B cell (primary cell): ENCODE results near the gene RNF223. TPM values are rescaled to one million over a fixed set of nuclear protein-coding genes. Genes with fewer than 3 reads are reported as not detected.

Experiments
- ATAC-seq: fragments of 200-7000 bp; cut with Tn5 transposase; one replicate; pipeline ENCODE4 v1.10.0; 2021; ENCODE audit warnings: low read depth, mild to moderate bottlenecking, moderate number of reproducible peaks, moderate library complexity
- CTCF ChIA-PET: fragments of 350-600 bp; sonication (Branson Sonifier 250); formaldehyde crosslinking; loops from one replicate; lab custom pipeline; 2021; ENCODE audit warnings: antibody characterized with exemption, inconsistent platforms; lab: Charles Lee
- POLR2A ChIA-PET: fragments of 350-600 bp; sonication (Branson Sonifier 250); formaldehyde crosslinking; loops from one replicate; lab custom pipeline; 2021; ENCODE audit warnings: antibody characterized with exemption; lab: Charles Lee
- DNase-seq: peaks from one replicate; pipeline ENCODE4 v3.0.0; 2013
- H2AFZ ChIP-seq: 2 replicates; pipeline ENCODE4 v1.6.1; 2012; ENCODE audit warnings: mild to moderate bottlenecking, low read depth, low read length; ENCODE audit not compliant: insufficient read depth, poor library complexity, severe bottlenecking
- H3K27ac ChIP-seq, 2 donors: 1 replicate in 1 of 2; 2 replicates in 1 of 2; pipeline ENCODE4 v1.5.1; 2012 to 2013; ENCODE audit warnings: low read length in 2 of 2, mild to moderate bottlenecking in 2 of 2, moderate library complexity in 1 of 2
- H3K27me3 ChIP-seq, 4 experiments: fragments of 200-600 bp in 1 of 4; sonication (generic) in 1 of 4; replicated peaks in 1 of 4; 1 replicate in 2 of 4; 2 replicates in 2 of 4; pipeline versions ENCODE4 v1.6.1 to v1.7.0; 2013 to 2016; ENCODE audit warnings: low read length in 3 of 4, mild to moderate bottlenecking in 2 of 4, mixed read lengths in 1 of 4, moderate library complexity in 1 of 4; ENCODE audit not compliant: insufficient read depth in 4 of 4, control insufficient read depth in 3 of 4; ENCODE audit errors: control extremely low read depth in 1 of 4
- H3K36me3 ChIP-seq, 2 experiments: replicated peaks in 1 of 2; 1 replicate in 1 of 2; 2 replicates in 1 of 2; pipeline versions ENCODE4 v1.6.1 to v1.7.1; 2013; ENCODE audit warnings: low read length in 1 of 2; ENCODE audit not compliant: insufficient read depth in 2 of 2, control insufficient read depth in 1 of 2; ENCODE audit errors: control extremely low read depth in 1 of 2, extremely low read depth in 1 of 2
- H3K4me1 ChIP-seq, 2 donors: fragments of 200-600 bp in 1 of 2; sonication (generic) in 1 of 2; 1 replicate in 1 of 2; 2 replicates in 1 of 2; pipeline versions ENCODE4 v1.5.1 to v1.6.1; 2013 to 2017; ENCODE audit warnings: low read length in 2 of 2; ENCODE audit not compliant: control insufficient read depth in 2 of 2, insufficient read depth in 2 of 2
- H3K4me2 ChIP-seq: replicated peaks from 2 replicates; pipeline ENCODE3; 2012; ENCODE audit warnings: mild to moderate bottlenecking, low read depth, low read length; ENCODE audit not compliant: poor library complexity, severe bottlenecking
- H3K4me3 ChIP-seq, 5 experiments: fragments of 200-600 bp in 1 of 5; sonication (generic) in 1 of 5; 1 replicate in 3 of 5; 2 replicates in 2 of 5; pipeline versions ENCODE4 v1.5.1 to v1.7.0; 2011 to 2016; ENCODE audit warnings: low read length in 4 of 5, mild to moderate bottlenecking in 4 of 5, low read depth in 2 of 5, control low read depth in 1 of 5, moderate library complexity in 1 of 5; ENCODE audit not compliant: insufficient read depth in 1 of 5; ENCODE audit errors: control extremely low read depth in 1 of 5, extremely low read depth in 1 of 5
- H3K79me2 ChIP-seq: fragments of 200-600 bp; sonication (generic); one replicate; pipeline ENCODE4 v1.6.0; 2016; ENCODE audit warnings: low read length; ENCODE audit not compliant: control insufficient read depth, insufficient read depth
- H3K9ac ChIP-seq: fragments of 200-600 bp; sonication (generic); 2 replicates; pipeline ENCODE4 v1.6.1; 2017; ENCODE audit warnings: mild to moderate bottlenecking, low read length, moderate library complexity
- H3K9me3 ChIP-seq, 3 donors: one replicate each; pipeline versions ENCODE4 v1.6.1 to v1.7.1; 2013; ENCODE audit warnings: low read length in 2 of 3; ENCODE audit not compliant: control insufficient read depth in 2 of 3, insufficient read depth in 1 of 3; ENCODE audit errors: control extremely low read depth in 1 of 3
- H4K20me1 ChIP-seq: 2 replicates; pipeline ENCODE4 v1.6.0; 2012; ENCODE audit warnings: mild to moderate bottlenecking, low read length; ENCODE audit not compliant: insufficient read depth, control insufficient read depth, poor library complexity, severe bottlenecking
- H3K27ac Mint-ChIP-seq: one replicate; pipeline ENCODE4 v1.8.0; 2021; ENCODE audit warnings: mixed read lengths
- H3K27me3 Mint-ChIP-seq: one replicate; pipeline ENCODE4 v1.8.0; 2021; ENCODE audit warnings: mixed read lengths
- H3K4me1 Mint-ChIP-seq: one replicate; pipeline ENCODE4 v1.8.0; 2021; ENCODE audit warnings: mixed read lengths
- H3K4me3 Mint-ChIP-seq: one replicate; pipeline ENCODE4 v1.8.0; 2021; ENCODE audit warnings: mixed read lengths
- H3K9me3 Mint-ChIP-seq: one replicate; pipeline ENCODE4 v1.8.0; 2022; ENCODE audit warnings: mixed read lengths; ENCODE audit not compliant: insufficient read depth
- CTCF ChIP-seq: fragments of 200-600 bp; IDR thresholded peaks from one replicate; pipeline ENCODE4 v1.8.0; 2022; ENCODE audit warnings: antibody characterized with exemption, mild to moderate bottlenecking
- EZH2 ChIP-seq: IDR thresholded peaks from 2 replicates; pipeline ENCODE4 v1.6.1; 2012; ENCODE audit warnings: borderline replicate concordance, low read depth, mild to moderate bottlenecking, moderate library complexity, low read length; ENCODE audit not compliant: insufficient read depth, poor library complexity, severe bottlenecking
- WGBS: methylation state at CpG from one replicate; pipeline ENCODE4 v1.1.5; 2013; ENCODE audit warnings: missing lambda C conversion rate; ENCODE audit not compliant: insufficient coverage; 5-methylcytosine and 5-hydroxymethylcytosine counted together
- intact Hi-C: fragments of 100-400 bp; cut with micrococcal nuclease; formaldehyde crosslinking; loops from one replicate; pipeline ENCODE4 v1.10.0; 2022
- polyA plus RNA-seq: library from polyadenylated mRNA; depleted of rRNA; stranded (reverse); fragments of >200 nt; gene quantifications from 2 replicates; pipeline ENCODE4 v1.2.3, GENCODE V29; 2012
- total RNA-seq, 2 donors: library from RNA; stranded (reverse); fragments of 120-200 nt in 1 of 2; gene quantifications; 1 replicate in 1 of 2; 2 replicates in 1 of 2; pipeline versions ENCODE4 v1.2.3 to v1.2.4, GENCODE V29; 2013 to 2022

The RNF223 gene
- total and polyA plus RNA-seq, 2 donors (not counting 1 experiment from before 2014, with no cell fraction given): not detected

GRCh38 chr1:1065265-1065939, 8.7 kb downstream of the RNF223 start:
- H3K4me1 ChIP-seq: peaks cover 42% of the 10 kb centered on the region in 2 donors
- H3K79me2 ChIP-seq: no peaks in the 10 kb centered on the region
- Mint-ChIP-seq H3K27ac (no peak overlapping the region), H3K27me3 (no peaks in the 10 kb centered on the region), H3K9me3 (no peaks in the 10 kb centered on the region), H3K4me1 (peaks cover 33% of the 10 kb centered on the region), H3K4me3 (no peak overlapping the region)
- H3K9ac ChIP-seq: no peak overlapping the region
- no peak overlapping the region for H3K4me2 ChIP-seq
- TF ChIP-seq CTCF: no peak
- TF ChIP-seq EZH2: no peak
- no peak overlapping the region for H3K27ac ChIP-seq
- H3K4me3 ChIP-seq: no peak overlapping the region
- ChIA-PET CTCF (interaction anchor here (2.0 kb wide), 1 partner anchor 63 kb away, joined by 6 read pairs; no protein-coding TSS in a partner anchor), POLR2A (interaction anchor here (2.5 kb wide), 1 partner anchor 32 kb away, joined by 27 read pairs; no protein-coding TSS in a partner anchor)
- H2AFZ ChIP-seq: no peak overlapping the region
- no peak for DNase-seq
- H3K36me3 ChIP-seq: no peaks in the 10 kb centered on the region
- peaks cover 0 to 20% (median 0%) of the 10 kb centered on the region in 3 donors for H3K9me3 ChIP-seq
- WGBS: 80% methylated on average over 13 of the region's 20 CpGs
- peaks cover 13% of the 10 kb centered on the region for H4K20me1 ChIP-seq
- H3K27me3 ChIP-seq: peaks cover 0 to 40% (median 21%) of the 10 kb centered on the region in 4 experiments
- ATAC-seq: no peak
- intact Hi-C loops: loop anchor here (10.0 kb wide), 1 partner anchor 51 kb away; the partner anchor contains the start of gene ISG15
